ENCODE results near the gene MED13. TPM values are rescaled to one million over a fixed set of nuclear protein-coding genes. Genes with fewer than 3 reads are reported as not detected.
"Not testable (repeated sequence)": the region's sequence is repeated elsewhere in the genome, so short reads cannot be mapped to it uniquely, and the experiment has no call there.

MED13 gene
- total RNA-seq, 2 donors from 2014 or later, result 61.9 to 77.5 TPM

DNA sequence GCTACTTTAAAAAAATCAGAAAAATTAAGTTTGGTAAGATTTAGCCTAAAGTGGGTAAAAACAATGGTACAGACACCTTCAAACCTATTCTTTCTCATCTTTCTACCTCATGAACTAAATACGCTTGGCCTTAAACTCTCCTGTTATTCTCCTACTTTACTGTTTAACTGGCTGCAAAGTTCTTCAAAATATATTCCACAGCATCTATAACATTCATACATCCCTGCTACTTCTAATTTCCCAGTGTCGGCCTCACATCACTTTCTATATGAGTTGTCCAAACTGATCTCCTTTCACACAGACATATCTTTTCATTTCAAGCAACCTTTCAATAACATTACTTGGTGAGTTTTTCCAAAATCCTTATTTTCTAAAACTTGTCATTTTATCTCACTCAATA, 64.0 kb downstream of the MED13 start:
- Histone ChIP-seq H3K9ac (ENCODE audit: low read depth in 2 of 2, low read length in 2 of 2) (no peak overlapping the region), H3K4me1 (no peaks in the 10 kb centered on the region), H3K4me3 (no peak overlapping the region), H3K36me3 (no peaks in the 10 kb centered on the region), H3K27ac (no peak overlapping the region), H3K27me3 (no peaks in the 10 kb centered on the region), H3K9me3 (no peaks in the 10 kb centered on the region)
- intact Hi-C loops (cut with DNase I), result no loop called here
- no peak for DNase-seq
- TF ChIP-seq, protein P1, sequence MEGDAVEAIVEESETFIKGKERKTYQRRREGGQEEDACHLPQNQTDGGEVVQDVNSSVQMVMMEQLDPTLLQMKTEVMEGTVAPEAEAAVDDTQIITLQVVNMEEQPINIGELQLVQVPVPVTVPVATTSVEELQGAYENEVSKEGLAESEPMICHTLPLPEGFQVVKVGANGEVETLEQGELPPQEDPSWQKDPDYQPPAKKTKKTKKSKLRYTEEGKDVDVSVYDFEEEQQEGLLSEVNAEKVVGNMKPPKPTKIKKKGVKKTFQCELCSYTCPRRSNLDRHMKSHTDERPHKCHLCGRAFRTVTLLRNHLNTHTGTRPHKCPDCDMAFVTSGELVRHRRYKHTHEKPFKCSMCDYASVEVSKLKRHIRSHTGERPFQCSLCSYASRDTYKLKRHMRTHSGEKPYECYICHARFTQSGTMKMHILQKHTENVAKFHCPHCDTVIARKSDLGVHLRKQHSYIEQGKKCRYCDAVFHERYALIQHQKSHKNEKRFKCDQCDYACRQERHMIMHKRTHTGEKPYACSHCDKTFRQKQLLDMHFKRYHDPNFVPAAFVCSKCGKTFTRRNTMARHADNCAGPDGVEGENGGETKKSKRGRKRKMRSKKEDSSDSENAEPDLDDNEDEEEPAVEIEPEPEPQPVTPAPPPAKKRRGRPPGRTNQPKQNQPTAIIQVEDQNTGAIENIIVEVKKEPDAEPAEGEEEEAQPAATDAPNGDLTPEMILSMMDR (IDR thresholded peaks at IDR 0.05), result no peak

DNA sequence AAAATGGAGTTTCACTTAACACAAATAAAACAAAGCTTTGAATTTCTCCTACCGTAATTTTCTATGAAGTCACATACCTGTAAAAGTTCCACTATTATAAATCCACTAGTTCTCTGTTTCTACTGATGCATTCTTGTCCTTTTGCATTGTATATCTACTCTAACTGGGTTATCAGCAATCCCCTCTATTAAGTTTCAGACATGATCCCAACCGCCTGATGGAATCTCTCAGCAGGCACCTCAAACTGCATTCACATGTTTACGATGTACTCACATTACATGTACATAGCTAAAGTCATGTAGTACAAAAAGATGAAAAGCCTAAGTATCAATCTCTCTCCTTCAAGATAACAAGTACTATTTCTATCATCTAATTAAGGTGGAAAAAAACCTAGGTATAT, 64.9 kb downstream of the MED13 start:
- H3K9ac ChIP-seq (ENCODE audit: low read depth in 2 of 2, low read length in 2 of 2), result no peak overlapping the region
- no peaks in the 10 kb centered on the region for H3K9me3 ChIP-seq
- H3K27me3 ChIP-seq, result no peaks in the 10 kb centered on the region
- H3K27ac ChIP-seq, result no peak overlapping the region
- no peaks in the 10 kb centered on the region for H3K36me3 ChIP-seq
- intact Hi-C loops (cut with DNase I), result no loop called here
- H3K4me3 ChIP-seq, result no peak overlapping the region
- no peaks in the 10 kb centered on the region for H3K4me1 ChIP-seq
- no peak for DNase-seq
- TF ChIP-seq, protein P1 (IDR thresholded peaks at IDR 0.05), result no peak

DNA sequence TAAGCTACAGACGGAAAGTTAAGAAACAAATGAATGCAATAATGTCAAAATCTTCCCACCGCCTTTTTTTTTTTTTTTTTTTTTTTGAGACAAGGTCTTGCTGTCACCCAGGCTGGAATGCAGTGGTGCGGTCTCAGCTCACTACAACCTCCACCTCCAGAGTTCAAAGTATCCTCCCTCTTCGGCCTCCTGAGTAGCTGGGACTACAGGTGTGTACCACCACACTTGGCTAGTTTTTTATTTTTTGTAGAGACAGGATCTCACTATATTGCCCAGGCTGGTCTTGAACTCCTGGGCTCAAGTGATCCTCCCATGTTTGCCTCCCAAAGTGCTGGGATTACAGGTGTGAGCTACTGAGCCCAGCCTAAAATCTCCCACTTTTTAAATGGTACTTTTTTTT, 66.5 kb downstream of the MED13 start:
- H3K4me3 ChIP-seq; DNase-seq; H3K4me1 ChIP-seq; H3K27me3 ChIP-seq; H3K9ac ChIP-seq (ENCODE audit: low read depth in 2 of 2, low read length in 2 of 2); intact Hi-C loops (cut with DNase I); H3K36me3 ChIP-seq; H3K27ac ChIP-seq; H3K9me3 ChIP-seq: not testable (repeated sequence)

DNA sequence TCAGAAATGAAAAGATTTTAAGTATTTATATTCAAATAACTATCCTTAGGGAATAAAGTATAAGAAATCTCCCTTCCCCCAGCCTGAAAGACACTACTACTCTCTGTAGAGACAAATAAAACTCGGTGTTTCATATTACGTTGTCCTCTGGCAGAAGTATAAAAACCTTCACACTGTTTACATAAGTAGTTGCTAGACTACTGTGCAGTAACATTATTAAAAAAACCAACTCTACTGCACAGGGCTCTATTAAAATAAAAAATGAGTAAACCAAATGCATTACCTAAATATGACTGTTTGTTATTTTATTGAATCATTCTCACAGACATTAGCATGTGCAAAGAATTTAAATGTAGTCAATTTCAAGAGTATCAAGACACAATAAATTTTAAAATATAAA, 67.4 kb downstream of the MED13 start:
- Histone ChIP-seq H3K27ac (no peak overlapping the region), H3K4me3 (no peak overlapping the region), H3K9me3 (no peaks in the 10 kb centered on the region), H3K36me3 (no peaks in the 10 kb centered on the region), H3K27me3 (no peaks in the 10 kb centered on the region), H3K9ac (ENCODE audit: low read depth in 2 of 2, low read length in 2 of 2) (no peak overlapping the region), H3K4me1 (no peaks in the 10 kb centered on the region)
- no peak for DNase-seq
- TF ChIP-seq, protein P1 (IDR thresholded peaks at IDR 0.05), result no peak
- intact Hi-C loops (cut with DNase I), result no loop called here

DNA sequence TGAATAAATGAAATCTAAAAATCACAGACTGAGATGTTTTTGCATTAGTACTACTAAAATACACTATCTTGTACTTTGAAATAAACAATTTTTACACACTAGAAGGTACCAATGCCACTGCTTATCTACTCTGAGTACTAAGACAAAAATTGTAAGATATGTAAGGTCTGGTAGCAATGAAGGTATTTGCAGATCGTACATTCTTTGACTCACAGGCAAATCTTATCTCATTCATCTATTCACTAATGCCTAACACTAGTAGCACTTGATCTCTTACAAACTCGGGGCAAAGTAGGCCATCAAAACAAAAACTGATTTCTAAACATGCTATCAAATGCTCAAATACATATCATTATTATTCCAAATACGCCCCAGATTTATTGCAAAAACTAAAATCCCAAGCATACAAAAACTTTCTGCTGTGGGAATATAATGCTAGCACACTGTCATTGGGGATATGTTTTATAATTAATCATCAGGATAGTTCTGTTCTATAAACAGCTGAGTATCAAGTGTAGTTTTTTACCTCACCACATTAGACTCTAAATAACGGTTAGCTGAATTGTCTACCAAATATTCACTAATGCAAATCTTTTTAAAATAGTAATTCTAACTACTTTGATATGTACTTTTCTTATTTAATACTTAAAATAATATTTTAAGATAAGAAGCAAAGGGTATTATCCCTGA, 68.0 kb downstream of the MED13 start:
- no peak overlapping the region for H3K27ac ChIP-seq
- intact Hi-C loops (cut with DNase I), result no loop called here

DNA sequence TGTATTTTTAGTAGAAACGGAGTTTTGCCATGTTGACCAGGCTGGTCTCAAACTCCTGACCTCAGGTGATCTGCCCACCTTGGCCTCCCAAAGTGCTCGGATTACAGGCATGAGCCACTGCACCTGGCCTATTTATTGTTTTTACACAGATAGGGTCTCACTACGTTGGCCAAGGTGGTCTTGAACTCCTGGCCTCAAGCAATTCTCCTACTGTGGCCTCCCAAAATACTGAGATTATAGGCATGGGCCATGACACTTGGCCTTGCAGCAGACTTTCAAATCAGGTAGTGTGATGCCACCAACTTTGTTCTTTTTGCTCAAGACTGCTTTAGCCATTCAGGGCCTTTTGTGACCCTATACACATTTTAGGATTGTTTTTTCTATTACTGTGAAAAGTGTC, 75.6 kb downstream of the MED13 start:
- DNase-seq, result no peak
- Histone ChIP-seq H3K4me3 (no peak overlapping the region), H3K9ac (ENCODE audit: low read depth in 2 of 2, low read length in 2 of 2) (no peak overlapping the region), H3K9me3 (no peaks in the 10 kb centered on the region), H3K36me3 (peaks cover 9% of the 10 kb centered on the region), H3K27me3 (no peaks in the 10 kb centered on the region), H3K27ac (no peak overlapping the region), H3K4me1 (no peaks in the 10 kb centered on the region)
- intact Hi-C loops (cut with DNase I), result no loop called here
- TF ChIP-seq, protein P1 (IDR thresholded peaks at IDR 0.05), result no peak

More for the DNA sequence above, 68.0 kb downstream of the MED13 start:
- TF ChIP-seq, protein P1 (IDR thresholded peaks at IDR 0.05), result no peak
- no peaks in the 10 kb centered on the region for H3K27me3 ChIP-seq
- no peaks in the 10 kb centered on the region for H3K36me3 ChIP-seq
- H3K4me3 ChIP-seq, result no peak overlapping the region
- H3K9me3 ChIP-seq, result no peaks in the 10 kb centered on the region
- H3K4me1 ChIP-seq, result no peaks in the 10 kb centered on the region
- no peak overlapping the region for H3K9ac ChIP-seq (ENCODE audit: low read depth in 2 of 2, low read length in 2 of 2)
- DNase-seq, result no peak
